NT2/D1 (cell line): ENCODE results near the gene HOXA4.

Experiments used
- DNase-seq: peaks from one replicate; pipeline ENCODE4 v3.0.0-alpha.2; 2011; ENCODE audit warnings: low read depth, low spot score
- H3K27me3 ChIP-seq: 2 replicates; pipeline ENCODE4 v1.6.0; 2011; ENCODE audit warnings: mild to moderate bottlenecking; ENCODE audit not compliant: insufficient read length, insufficient read depth
- H3K36me3 ChIP-seq: 2 replicates; pipeline ENCODE4 v1.6.1; 2011; ENCODE audit warnings: mild to moderate bottlenecking, low read length, mixed read lengths; ENCODE audit not compliant: insufficient read depth, insufficient read length
- H3K4me1 ChIP-seq: 2 replicates; pipeline ENCODE4 v1.5.1; 2011; ENCODE audit not compliant: insufficient read depth, insufficient read length
- H3K4me3 ChIP-seq: 2 replicates; pipeline ENCODE4 v1.5.1; 2011; ENCODE audit warnings: low read depth; ENCODE audit not compliant: insufficient read length
- H3K9ac ChIP-seq: 2 replicates; pipeline ENCODE4 v1.6.0; 2011; ENCODE audit warnings: low read depth; ENCODE audit not compliant: insufficient read length
- H3K9me3 ChIP-seq: 2 replicates; pipeline ENCODE4 v1.5.1; 2011; ENCODE audit warnings: mild to moderate bottlenecking, low read length; ENCODE audit not compliant: insufficient read depth
- SUZ12 ChIP-seq: IDR thresholded peaks from 2 replicates; pipeline ENCODE4 v1.6.1; 2011; ENCODE audit not compliant: insufficient read length, insufficient read depth; ENCODE audit errors: extremely low read depth
- YY1 ChIP-seq: IDR thresholded peaks from 2 replicates; pipeline ENCODE4 v1.6.1; 2011; ENCODE audit not compliant: insufficient read length, insufficient read depth
- ZNF274 ChIP-seq: IDR thresholded peaks from 2 replicates; pipeline ENCODE4 v1.6.1; 2011; ENCODE audit warnings: mild to moderate bottlenecking, low read depth, low read length

HOXA4 gene

DNA sequence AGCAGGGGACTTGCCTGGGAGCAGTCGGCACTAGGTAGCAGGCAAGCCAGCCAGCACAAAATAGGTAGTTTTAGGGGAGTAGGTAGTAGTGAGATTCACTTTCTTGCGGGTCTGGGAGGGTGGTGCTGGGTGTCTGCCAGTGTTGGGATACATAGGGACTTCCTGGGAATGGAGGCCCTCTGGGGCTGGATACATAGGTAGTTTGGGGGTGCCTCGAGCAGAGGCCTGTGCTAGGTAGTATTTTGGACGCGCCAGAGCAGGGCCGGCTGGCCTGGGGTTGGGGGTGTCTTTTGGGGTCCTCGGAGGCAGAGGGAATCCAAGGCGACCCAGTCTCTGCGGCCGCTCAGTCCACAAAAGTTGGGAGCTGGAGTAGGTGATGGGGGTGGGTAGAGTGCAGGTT is 23.8 kb upstream of the HOXA4 start:
- Histone ChIP-seq H3K4me1 (peaks cover 3% of the 10 kb centered on the region), H3K27me3 (peaks cover 100% of the 10 kb centered on the region), H3K9me3 (peaks cover 10% of the 10 kb centered on the region), H3K9ac (no peak overlapping the region), H3K36me3 (no peaks in the 10 kb centered on the region), H3K4me3 (no peak overlapping the region)
- DNase-seq, result no peak
- TF ChIP-seq YY1 (no peak), ZNF274 (no peak), SUZ12 (no peak)

GRCh38 chr7:27153526-27153925 is 23.0 kb upstream of the HOXA4 start:
- no peaks in the 10 kb centered on the region for H3K36me3 ChIP-seq
- H3K4me1 ChIP-seq, result peaks cover 3% of the 10 kb centered on the region
- H3K9me3 ChIP-seq, result peaks cover 10% of the 10 kb centered on the region
- H3K4me3 ChIP-seq, result no peak overlapping the region
- no peak overlapping the region for H3K9ac ChIP-seq
- no peak for DNase-seq
- peaks cover 100% of the 10 kb centered on the region for H3K27me3 ChIP-seq
- TF ChIP-seq YY1 (no peak), ZNF274 (no peak), SUZ12 (no peak)

GRCh38 chr7:27152816-27153442 is 22.4 kb upstream of the HOXA4 start:
- Histone ChIP-seq H3K4me3 (no peak overlapping the region), H3K36me3 (no peaks in the 10 kb centered on the region), H3K9me3 (peaks cover 10% of the 10 kb centered on the region), H3K4me1 (peaks cover 3% of the 10 kb centered on the region), H3K27me3 (peaks cover 100% of the 10 kb centered on the region), H3K9ac (no peak overlapping the region)
- no peak for TF ChIP-seq ZNF274
- no peak for TF ChIP-seq SUZ12
- TF ChIP-seq YY1, result no peak
- no peak for DNase-seq

GRCh38 chr7:27151931-27152815 is 21.6 kb upstream of the HOXA4 start, which contains the start of gene HOXA3:
Gene HOXA3, minus strand, starts transcription at chr7:27152583. Its CDS starts 41,943 bp downstream, at chr7:27110640.
- TF ChIP-seq ZNF274 (no peak), SUZ12 (no peak), YY1 (no peak)
- H3K9ac ChIP-seq, result no peak within 1 kb of the TSS
- peak within 1 kb of the TSS; percentile 42 for H3K4me3 ChIP-seq
- no peaks in the 10 kb centered on the region for H3K36me3 ChIP-seq
- peaks cover 3% of the 10 kb centered on the region for H3K9me3 ChIP-seq
- no peak for DNase-seq
- H3K27me3 ChIP-seq, result peaks cover 100% of the 10 kb centered on the region
- H3K4me1 ChIP-seq, result peaks cover 3% of the 10 kb centered on the region

GRCh38 chr7:27151341-27151930 is 20.9 kb upstream of the HOXA4 start:
- Histone ChIP-seq H3K9ac (peak overlapping the region; percentile 12), H3K9me3 (no peaks in the 10 kb centered on the region; the same call in 1 of the 2 replicates), H3K4me1 (peaks cover 3% of the 10 kb centered on the region), H3K27me3 (peaks cover 100% of the 10 kb centered on the region), H3K36me3 (no peaks in the 10 kb centered on the region), H3K4me3 (peak overlapping the region; percentile 42)
- no peak for TF ChIP-seq ZNF274
- TF ChIP-seq YY1, result no peak
- no peak for DNase-seq

DNA sequence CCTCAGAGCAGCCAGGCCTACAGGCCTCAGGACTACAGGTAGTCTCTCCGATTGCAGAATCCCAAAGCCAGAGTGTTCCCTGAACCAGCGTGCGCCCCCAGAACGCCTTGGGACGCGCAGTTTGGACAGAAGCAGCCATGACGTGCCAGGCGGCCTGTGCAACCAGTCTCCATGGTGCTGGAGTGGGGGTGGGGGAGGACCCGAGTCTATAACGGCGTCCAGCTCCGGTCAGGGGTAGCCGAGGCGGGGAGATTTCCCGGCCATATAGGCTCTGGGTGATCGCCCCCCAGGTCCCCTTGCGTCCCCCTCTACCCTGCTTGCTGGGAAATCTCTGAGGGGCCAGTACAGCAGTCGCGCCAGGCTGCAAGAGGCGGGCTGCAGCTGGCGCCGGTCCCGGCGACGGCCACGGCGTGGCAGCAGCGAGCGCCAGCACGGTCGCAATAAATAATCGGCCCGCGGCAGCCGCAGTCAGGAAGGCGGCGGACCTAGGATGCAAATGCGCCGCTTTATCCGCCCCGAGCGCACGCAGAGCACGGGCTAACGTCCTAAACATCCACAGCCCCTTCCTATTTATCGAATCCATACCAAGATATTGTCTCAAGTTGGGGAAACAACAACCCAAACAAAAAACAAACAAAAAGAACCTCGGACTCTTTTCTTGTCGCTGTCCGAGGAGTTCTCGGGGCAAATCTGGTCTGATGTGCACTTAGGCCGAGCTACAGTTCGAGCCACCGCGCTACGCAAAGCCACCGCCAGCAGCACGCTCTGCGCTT is 20.2 kb upstream of the HOXA4 start:
- no peak for DNase-seq
- peak overlapping the region; percentile 42 for H3K4me3 ChIP-seq
- peak overlapping the region; percentile 12 for H3K9ac ChIP-seq
- peaks cover 3% of the 10 kb centered on the region for H3K4me1 ChIP-seq
- no peaks in the 10 kb centered on the region for H3K36me3 ChIP-seq
- TF ChIP-seq SUZ12 (no peak), ZNF274 (no peak), YY1 (no peak)
- H3K9me3 ChIP-seq, result no peaks in the 10 kb centered on the region; the same call in 1 of the 2 replicates
- H3K27me3 ChIP-seq, result peaks cover 100% of the 10 kb centered on the region
